ENCODE measurements around the gene NPLOC4.

NPLOC4 gene

DNA sequence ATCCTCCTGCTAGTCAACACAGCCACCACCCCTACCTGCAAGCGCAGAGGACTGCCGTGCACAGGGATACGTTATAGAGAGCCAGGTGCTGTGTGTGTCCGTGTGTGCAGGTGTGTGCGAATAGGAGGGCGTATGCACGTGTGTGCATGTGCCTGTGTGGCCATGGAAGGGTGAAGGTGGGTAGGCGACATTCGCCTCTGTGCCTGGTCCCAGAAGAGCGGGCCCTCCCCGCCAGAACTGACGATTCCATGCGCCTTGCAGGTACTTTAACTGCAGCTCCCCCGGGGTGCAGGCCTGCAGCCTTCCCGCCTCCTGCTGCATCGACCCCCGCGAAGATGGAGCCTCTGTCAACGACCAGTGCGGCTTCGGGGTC lies 10.7 kb upstream of the NPLOC4 start:
- no peak for DNase-seq (ENCODE audit: low read depth)
- TF ChIP-seq, protein P1, sequence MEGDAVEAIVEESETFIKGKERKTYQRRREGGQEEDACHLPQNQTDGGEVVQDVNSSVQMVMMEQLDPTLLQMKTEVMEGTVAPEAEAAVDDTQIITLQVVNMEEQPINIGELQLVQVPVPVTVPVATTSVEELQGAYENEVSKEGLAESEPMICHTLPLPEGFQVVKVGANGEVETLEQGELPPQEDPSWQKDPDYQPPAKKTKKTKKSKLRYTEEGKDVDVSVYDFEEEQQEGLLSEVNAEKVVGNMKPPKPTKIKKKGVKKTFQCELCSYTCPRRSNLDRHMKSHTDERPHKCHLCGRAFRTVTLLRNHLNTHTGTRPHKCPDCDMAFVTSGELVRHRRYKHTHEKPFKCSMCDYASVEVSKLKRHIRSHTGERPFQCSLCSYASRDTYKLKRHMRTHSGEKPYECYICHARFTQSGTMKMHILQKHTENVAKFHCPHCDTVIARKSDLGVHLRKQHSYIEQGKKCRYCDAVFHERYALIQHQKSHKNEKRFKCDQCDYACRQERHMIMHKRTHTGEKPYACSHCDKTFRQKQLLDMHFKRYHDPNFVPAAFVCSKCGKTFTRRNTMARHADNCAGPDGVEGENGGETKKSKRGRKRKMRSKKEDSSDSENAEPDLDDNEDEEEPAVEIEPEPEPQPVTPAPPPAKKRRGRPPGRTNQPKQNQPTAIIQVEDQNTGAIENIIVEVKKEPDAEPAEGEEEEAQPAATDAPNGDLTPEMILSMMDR (IDR thresholded peaks at IDR 0.05; ENCODE audit: low read depth, low read length, missing control alignments) = no peak
- in situ Hi-C loops (cut with HindIII; ENCODE audit: low sequenced_read_pairs) = no loop called here
- no peak overlapping the region for H3K4me3 ChIP-seq (ENCODE audit: low read depth, low read length)

DNA sequence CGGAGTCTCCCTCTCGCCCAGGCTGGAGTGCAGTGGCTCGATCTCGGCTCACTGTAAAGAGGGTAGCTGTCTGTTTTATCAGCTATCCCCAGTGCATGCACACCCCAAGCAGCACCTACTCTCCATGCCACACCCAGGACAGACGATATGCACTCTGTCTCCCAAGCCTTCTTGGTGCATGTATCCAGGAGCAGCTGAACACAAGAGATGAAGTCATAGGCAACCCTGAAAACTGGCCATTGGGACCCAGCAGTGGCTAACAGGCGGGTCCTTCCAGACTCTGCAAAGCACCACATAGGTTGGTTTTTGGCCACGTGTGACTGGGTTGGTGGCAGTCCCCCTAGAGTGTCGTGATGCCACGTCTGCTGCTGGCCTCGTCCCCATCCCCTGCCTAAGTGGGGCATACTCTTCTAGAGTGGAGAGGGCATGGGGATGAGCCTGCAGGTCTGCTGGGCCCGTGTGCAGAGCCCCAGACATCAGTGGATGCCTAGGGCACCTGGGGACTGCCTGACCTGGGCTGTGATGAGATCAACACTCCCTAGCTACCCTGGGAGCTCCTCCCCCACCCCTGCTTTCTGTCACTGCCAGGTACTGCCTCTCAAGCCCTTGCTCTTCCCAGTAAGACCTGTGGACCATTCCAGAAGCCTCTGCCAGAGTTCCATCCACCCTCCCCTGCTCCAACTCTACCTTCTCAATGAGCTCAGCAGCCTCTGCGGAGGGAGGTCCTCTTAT lies 10.1 kb upstream of the NPLOC4 start:
- no peak for DNase-seq (ENCODE audit: low read depth)
- in situ Hi-C loops (cut with HindIII; ENCODE audit: low sequenced_read_pairs) = no loop called here
- TF ChIP-seq, protein P1 (IDR thresholded peaks at IDR 0.05; ENCODE audit: low read depth, low read length, missing control alignments) = no peak
- H3K4me3 ChIP-seq (ENCODE audit: low read depth, low read length) = no peak overlapping the region

DNA sequence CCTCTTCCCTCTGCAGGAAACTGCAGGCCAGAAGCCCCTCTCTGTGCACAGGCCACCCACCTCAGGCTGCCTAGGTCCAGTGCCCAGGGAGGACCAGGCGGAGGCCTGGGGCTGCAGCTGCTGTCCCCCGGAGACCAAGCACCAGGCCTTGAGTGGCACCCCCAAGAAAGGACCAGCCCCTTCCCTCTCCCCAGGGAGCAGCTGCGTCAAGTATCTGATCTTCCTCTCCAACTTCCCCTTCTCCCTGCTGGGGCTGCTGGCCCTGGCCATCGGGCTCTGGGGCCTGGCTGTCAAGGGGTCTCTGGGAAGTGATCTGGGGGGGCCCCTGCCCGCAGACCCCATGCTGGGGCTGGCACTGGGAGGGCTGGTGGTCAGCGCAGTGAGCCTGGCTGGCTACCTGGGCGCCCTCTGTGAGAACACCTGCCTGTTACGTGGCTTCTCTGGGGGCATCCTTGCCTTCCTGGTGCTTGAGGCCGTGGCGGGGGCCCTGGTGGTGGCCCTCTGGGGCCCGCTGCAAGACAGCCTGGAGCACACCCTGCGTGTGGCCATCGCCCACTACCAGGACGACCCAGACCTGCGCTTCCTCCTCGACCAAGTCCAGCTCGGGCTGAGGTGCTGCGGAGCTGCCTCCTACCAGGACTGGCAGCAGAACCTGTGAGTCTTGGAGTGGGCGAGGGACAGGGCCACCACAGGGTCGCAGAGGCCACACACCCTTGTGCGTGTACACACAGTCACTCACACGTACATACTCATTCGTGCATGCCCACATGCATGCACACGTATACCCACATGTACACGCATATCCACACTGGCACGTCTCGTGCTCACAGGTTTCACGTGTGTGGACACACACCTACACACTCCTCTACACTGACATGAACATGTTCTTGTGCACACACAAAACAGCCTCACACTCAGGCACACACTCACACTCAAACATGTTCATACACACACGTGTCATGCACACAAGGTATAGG lies 8.4 kb upstream of the NPLOC4 start:
- TF ChIP-seq, protein P1 (IDR thresholded peaks at IDR 0.05; ENCODE audit: low read depth, low read length, missing control alignments) = no peak
- no peak for DNase-seq (ENCODE audit: low read depth)
- no peak overlapping the region for H3K4me3 ChIP-seq (ENCODE audit: low read depth, low read length)
- in situ Hi-C loops (cut with HindIII; ENCODE audit: low sequenced_read_pairs) = no loop called here

DNA sequence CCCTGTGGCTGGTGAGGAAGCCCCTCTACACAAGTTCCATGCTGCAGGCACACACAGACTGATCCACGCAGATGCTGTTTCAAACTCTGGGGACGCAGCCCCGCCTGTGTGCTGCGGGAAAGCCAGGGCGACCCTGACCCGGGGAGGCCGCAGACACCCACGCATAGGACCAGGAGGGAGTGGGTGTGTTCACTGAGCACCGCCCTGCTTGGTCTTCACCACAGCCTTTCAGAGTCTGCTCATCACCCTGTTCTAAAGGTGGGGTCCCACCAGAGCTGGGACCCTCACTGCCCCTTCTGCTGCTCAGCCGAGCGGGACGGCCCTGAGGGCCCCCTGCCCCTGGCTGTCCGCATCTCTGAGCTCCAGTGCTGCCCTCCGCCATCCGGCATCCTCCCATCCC lies 7.6 kb upstream of the NPLOC4 start:
- H3K4me3 ChIP-seq (ENCODE audit: low read depth, low read length) = no peak overlapping the region
- TF ChIP-seq, protein P1 (IDR thresholded peaks at IDR 0.05; ENCODE audit: low read depth, low read length, missing control alignments) = no peak
- in situ Hi-C loops (cut with HindIII; ENCODE audit: low sequenced_read_pairs) = no loop called here
- DNase-seq (ENCODE audit: low read depth) = no peak

DNA sequence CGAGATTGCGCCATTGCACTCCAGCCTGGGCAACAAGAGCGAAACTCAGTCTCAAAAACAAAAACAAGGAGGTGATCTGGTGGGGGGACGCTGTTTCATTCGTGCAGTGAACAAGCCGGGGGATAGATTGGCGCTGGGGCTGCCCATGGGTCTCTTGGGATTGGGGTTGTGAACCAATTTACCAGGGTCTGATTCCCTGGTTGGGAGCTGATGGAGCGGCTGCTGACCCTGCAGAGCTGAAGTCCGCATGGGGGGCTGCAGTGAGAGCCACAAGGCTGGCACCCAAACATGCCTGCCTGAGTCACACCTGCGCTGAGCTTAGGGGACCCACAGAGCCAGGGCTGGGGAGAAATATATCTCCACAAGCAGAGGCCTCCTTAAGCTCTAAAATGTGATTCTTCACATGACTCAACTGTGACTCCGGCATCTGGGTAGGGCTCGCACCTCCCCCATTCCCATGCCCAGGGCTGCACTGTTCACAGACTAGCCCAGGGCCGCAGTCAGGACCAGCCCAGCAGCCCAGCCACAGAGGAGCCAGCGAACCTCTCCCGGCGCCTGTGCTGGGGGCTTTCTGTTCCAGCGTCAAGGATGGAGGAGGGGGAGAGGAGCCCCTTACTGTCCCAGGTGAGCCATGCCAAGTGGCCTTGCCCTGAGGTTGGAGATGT lies 5.0 kb upstream of the NPLOC4 start:
- in situ Hi-C loops (cut with HindIII; ENCODE audit: low sequenced_read_pairs) = no loop called here

DNA sequence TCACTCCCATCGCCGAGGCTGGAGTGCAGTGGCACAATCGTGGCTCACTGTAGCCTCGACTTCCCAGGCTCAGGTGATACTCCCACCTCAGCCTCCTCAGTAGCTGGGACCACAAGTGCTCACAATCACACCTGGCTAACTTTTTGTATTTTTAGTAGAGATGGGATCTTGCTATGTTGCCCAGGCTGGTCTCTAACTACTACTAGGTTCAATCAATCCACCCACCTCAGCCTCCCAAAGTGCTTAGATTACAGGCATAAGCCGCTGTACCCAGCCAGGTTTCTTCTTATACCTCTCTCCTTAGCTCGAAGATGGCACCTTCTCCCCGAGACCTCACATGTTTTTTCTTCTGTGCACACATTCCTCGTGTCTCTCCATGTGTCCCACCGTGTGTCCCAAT lies 3.1 kb upstream of the NPLOC4 start:
- TF ChIP-seq, protein P1 (IDR thresholded peaks at IDR 0.05; ENCODE audit: low read depth, low read length, missing control alignments) = no peak
- in situ Hi-C loops (cut with HindIII; ENCODE audit: low sequenced_read_pairs) = no loop called here
- no peak overlapping the region for H3K4me3 ChIP-seq (ENCODE audit: low read depth, low read length)
- DNase-seq (ENCODE audit: low read depth) = no peak

More for the DNA sequence above, 5.0 kb upstream of the NPLOC4 start:
- no peak overlapping the region for H3K4me3 ChIP-seq (ENCODE audit: low read depth, low read length)
- DNase-seq (ENCODE audit: low read depth) = no peak
- TF ChIP-seq, protein P1 (IDR thresholded peaks at IDR 0.05; ENCODE audit: low read depth, low read length, missing control alignments) = no peak
